ENCODE data around the gene ELOVL6.

ELOVL6 gene

DNA sequence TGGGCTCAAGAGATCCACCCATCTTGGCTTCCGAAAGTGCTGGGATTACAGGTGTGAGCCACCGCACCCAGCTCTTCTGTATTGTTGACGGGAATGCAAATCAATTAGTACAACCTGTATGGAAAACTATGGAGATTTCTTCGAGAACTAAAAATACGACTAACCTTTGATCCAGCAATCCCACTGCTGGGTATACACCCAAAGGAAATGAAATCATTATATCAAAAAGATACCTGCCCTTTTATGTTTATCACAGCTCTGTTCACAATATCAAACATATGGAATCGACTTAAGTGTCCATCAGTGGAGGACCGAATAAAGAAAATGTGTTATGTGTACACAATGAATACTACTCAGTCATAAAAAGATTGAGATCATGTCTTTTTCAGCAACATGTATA is 49.3 kb downstream of the ELOVL6 start:
- POLR2A ChIA-PET: no interaction called here
- CTCF ChIA-PET: no interaction called here
- TF ChIP-seq, protein P1, sequence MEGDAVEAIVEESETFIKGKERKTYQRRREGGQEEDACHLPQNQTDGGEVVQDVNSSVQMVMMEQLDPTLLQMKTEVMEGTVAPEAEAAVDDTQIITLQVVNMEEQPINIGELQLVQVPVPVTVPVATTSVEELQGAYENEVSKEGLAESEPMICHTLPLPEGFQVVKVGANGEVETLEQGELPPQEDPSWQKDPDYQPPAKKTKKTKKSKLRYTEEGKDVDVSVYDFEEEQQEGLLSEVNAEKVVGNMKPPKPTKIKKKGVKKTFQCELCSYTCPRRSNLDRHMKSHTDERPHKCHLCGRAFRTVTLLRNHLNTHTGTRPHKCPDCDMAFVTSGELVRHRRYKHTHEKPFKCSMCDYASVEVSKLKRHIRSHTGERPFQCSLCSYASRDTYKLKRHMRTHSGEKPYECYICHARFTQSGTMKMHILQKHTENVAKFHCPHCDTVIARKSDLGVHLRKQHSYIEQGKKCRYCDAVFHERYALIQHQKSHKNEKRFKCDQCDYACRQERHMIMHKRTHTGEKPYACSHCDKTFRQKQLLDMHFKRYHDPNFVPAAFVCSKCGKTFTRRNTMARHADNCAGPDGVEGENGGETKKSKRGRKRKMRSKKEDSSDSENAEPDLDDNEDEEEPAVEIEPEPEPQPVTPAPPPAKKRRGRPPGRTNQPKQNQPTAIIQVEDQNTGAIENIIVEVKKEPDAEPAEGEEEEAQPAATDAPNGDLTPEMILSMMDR (IDR thresholded peaks at IDR 0.05; ENCODE audit: control extremely low read depth, extremely low read depth, low read depth, missing control alignments): no peak
- DNase-seq (ENCODE audit: extremely low spot score): no peak

DNA sequence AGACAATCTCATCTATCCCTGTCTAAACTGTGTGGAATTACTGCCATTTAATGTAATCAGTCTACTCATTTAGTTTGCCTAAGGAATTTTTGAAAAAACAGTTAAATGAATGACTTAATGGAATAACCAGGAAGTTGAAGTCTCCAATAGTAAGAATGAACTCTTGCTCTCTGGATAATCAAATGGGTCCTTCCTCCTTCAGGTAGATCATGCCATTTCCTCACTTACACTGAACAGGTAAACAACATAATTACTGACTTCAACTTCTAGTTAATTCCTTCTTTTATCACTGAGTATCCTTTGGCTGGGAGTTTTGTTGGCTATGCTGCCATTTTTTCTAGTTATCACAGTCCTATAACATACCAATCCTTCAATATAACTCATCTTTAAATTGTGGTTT is 56.0 kb downstream of the ELOVL6 start:
- CTCF ChIA-PET: no interaction called here
- DNase-seq (ENCODE audit: extremely low spot score): no peak
- TF ChIP-seq, protein P1 (IDR thresholded peaks at IDR 0.05; ENCODE audit: control extremely low read depth, extremely low read depth, low read depth, missing control alignments): no peak
- POLR2A ChIA-PET: no interaction called here

DNA sequence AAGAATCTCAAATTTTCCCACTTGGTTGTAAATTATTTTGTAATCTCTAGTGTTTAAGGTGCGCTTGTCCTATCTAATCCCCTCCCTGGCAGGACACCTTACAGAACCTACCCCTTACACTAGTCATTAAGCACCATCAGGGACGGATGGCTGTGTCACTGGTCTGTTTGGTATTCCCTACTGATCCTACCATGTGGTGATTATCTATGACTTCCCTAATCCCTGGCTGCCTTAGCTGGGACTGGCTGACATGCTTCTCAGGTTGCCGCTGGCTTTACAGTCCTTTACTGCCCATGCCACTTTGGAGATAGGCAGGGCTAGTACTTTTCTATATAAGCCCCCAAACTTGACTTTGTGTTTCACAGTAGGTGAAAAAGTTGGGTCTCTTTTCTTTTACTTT is 58.6 kb downstream of the ELOVL6 start:
- no peak for DNase-seq (ENCODE audit: extremely low spot score)
- ChIA-PET CTCF (interaction anchor here (1.5 kb wide), 1 partner anchor 90 kb away, joined by 4 read pairs; no protein-coding TSS in a partner anchor), POLR2A (no interaction called here)
- TF ChIP-seq, protein P1 (IDR thresholded peaks at IDR 0.05; ENCODE audit: control extremely low read depth, extremely low read depth, low read depth, missing control alignments): no peak

DNA sequence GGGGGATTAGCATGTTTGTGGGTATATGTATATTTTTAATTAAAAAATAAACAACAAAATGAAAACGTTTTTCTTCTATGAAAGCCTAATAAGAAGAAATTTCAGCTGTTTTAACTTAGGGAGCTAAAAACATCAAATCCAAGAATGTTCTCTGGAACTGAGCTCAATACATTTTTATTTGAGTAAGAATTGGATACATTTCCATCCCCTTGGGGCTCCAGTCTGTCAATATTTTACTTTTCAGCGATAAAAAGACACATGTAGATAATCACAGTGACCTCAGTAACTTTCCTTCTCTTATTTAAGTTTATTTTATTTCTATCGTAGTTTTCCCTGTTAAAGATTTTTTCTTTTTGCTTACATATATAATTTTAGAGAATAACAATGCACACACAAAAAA is 59.3 kb downstream of the ELOVL6 start:
- CTCF ChIA-PET: interaction anchor here (1.5 kb wide), 2 partner anchors 19 to 90 kb away, joined by 4 to 5 read pairs; no protein-coding TSS in a partner anchor
- TF ChIP-seq, protein P1 (IDR thresholded peaks at IDR 0.05; ENCODE audit: control extremely low read depth, extremely low read depth, low read depth, missing control alignments): no peak
- no peak for DNase-seq (ENCODE audit: extremely low spot score)
- POLR2A ChIA-PET: no interaction called here

DNA sequence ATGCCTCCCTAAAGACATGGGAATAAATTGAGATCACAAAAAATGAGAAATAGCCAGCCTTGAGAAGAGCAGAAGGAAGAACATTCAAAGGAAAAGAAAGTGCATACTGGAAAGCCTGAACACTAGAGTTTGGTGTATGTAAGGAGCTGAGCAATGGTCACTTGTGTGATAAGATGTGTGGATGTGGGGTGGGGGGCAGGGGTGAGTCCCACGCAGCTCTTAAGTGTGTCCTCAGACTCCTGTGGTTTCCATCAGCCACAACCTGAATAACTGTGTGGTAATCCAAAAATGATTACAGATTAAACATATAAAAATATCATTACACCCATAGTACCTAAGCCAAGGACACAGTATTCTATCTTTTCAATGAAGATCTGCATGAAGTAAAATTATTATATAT is 59.9 kb downstream of the ELOVL6 start:
- TF ChIP-seq, protein P1 (IDR thresholded peaks at IDR 0.05; ENCODE audit: control extremely low read depth, extremely low read depth, low read depth, missing control alignments): no peak
- CTCF ChIA-PET: interaction anchor here (0.8 to 1.7 kb wide), 6 partner anchors 19 to 371 kb away, joined by 3 to 5 read pairs (median 4); no protein-coding TSS in a partner anchor
- POLR2A ChIA-PET: interaction anchor here (0.5 kb wide), 1 partner anchor 127 kb away, joined by 3 read pairs; no protein-coding TSS in a partner anchor
- DNase-seq (ENCODE audit: extremely low spot score): no peak

DNA sequence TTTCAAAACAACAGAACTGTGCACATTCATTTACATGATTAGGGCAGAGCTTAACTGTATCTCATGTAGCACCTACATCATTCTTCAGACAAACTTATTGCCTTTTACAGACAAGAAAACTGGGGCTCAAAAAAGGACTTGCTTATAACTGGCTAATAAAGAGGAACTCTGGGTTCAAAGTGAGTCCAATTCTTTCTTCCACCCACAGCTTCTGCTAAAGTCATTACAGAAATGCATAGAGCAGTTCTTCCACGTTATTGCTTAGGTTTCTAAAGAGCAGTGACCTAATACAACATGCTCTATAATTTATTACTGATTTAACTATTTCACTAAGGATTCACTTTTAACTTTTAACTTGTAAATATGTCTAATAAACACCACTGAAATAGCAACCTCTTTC is 60.6 kb downstream of the ELOVL6 start:
- TF ChIP-seq, protein P1 (IDR thresholded peaks at IDR 0.05; ENCODE audit: control extremely low read depth, extremely low read depth, low read depth, missing control alignments): no peak
- POLR2A ChIA-PET: interaction anchor here (0.5 kb wide), 1 partner anchor 26 kb away, joined by 6 read pairs; no protein-coding TSS in a partner anchor
- DNase-seq (ENCODE audit: extremely low spot score): no peak
- CTCF ChIA-PET: interaction anchor here (0.8 to 1.9 kb wide), 8 partner anchors 9 to 705 kb away, joined by 3 to 8 read pairs (median 4); partner anchors contain the start of gene SEC24B
